Adrenal gland (tissue), 5 donors: ENCODE measurements around the gene ANKDD1A.

Experiments
- POLR2A ChIP-seq, 2 donors: fragments of 450-650 bp; IDR thresholded peaks; one replicate each; pipeline ENCODE4 v1.6.1; 2017; ENCODE audit warnings: antibody characterized with exemption in 2 of 2, mild to moderate bottlenecking in 2 of 2, moderate library complexity in 1 of 2
- TF ChIP-seq, protein P1 (sequence below), 6 experiments: fragments of 450-650 bp in 4 of 6; fragments of 200-600 bp in 2 of 6; sonication (generic) in 1 of 6; IDR thresholded peaks; 1 replicate in 5 of 6; 2 replicates in 1 of 6; pipeline versions ENCODE4 v1.5.1 to v1.8.0; 2016 to 2021; ENCODE audit warnings: antibody characterized with exemption in 6 of 6, mild to moderate bottlenecking in 2 of 6, moderate library complexity in 1 of 6
- donor health status: DM: no; HTN: no; CAD: no.

DNA sequence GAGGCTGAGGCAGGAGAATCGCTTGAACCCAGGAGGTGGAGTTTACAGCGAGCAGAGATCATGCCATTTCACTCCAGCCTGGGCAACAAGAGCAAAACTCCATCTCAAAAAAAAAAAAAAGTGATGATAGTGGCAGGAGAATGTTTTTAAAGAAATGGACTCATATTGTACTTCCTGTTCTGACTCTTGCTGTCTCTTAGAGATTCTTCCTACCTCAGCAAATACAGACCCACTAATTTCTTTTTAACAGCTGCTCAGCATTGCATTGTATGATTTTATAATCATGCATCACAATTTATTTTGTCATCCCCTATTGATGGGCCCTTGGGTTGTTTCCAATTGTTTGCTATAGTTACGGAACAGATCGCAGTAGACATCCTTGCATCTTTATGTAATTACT is 8.8 kb upstream of the ANKDD1A start:
- TF ChIP-seq, protein P1, sequence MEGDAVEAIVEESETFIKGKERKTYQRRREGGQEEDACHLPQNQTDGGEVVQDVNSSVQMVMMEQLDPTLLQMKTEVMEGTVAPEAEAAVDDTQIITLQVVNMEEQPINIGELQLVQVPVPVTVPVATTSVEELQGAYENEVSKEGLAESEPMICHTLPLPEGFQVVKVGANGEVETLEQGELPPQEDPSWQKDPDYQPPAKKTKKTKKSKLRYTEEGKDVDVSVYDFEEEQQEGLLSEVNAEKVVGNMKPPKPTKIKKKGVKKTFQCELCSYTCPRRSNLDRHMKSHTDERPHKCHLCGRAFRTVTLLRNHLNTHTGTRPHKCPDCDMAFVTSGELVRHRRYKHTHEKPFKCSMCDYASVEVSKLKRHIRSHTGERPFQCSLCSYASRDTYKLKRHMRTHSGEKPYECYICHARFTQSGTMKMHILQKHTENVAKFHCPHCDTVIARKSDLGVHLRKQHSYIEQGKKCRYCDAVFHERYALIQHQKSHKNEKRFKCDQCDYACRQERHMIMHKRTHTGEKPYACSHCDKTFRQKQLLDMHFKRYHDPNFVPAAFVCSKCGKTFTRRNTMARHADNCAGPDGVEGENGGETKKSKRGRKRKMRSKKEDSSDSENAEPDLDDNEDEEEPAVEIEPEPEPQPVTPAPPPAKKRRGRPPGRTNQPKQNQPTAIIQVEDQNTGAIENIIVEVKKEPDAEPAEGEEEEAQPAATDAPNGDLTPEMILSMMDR (IDR thresholded peaks at IDR 0.05), result no peak
- no peak for TF ChIP-seq POLR2A (IDR thresholded peaks at IDR 0.05)
